ENCODE measurements around the gene PNPLA6.
A peak's percentile ranks its signal among the peaks of the same experiment; 100 is the strongest.

Gene PNPLA6

GRCh38 chr19:7522923-7523667 lies 12.4 kb upstream of the PNPLA6 start:
- no peak for ATAC-seq
- DNase-seq (ENCODE audit: low spot score in 2 of 2): no peak
- Mint-ChIP-seq H3K4me1 (peaks cover 20% of the 10 kb centered on the region), H3K27ac (peak overlapping the region; percentile 92), H3K36me3 (peaks cover 29% of the 10 kb centered on the region), H3K4me3 (peak overlapping the region; percentile 75), H3K9me3 (no peaks in the 10 kb centered on the region)

- Mint-ChIP-seq H3K27ac (no peak overlapping the region), H3K4me3 (no peak overlapping the region), H3K4me1 (peaks cover 17% of the 10 kb centered on the region), H3K36me3 (peaks cover 42% of the 10 kb centered on the region), H3K9me3 (no peaks in the 10 kb centered on the region)
- DNase-seq (ENCODE audit: low spot score in 2 of 2): no peak
- no peak for ATAC-seq
Measured at GRCh38 chr19:7524523-7524922, 11.0 kb upstream of the PNPLA6 start.

- peaks cover 43% of the 10 kb centered on the region for H3K36me3 Mint-ChIP-seq
- DNase-seq (ENCODE audit: low spot score in 2 of 2) (no peak), ATAC-seq (no peak)
- peaks cover 18% of the 10 kb centered on the region for H3K4me1 Mint-ChIP-seq
- H3K27ac Mint-ChIP-seq: no peak overlapping the region
- H3K9me3 Mint-ChIP-seq: no peaks in the 10 kb centered on the region
- no peak overlapping the region for H3K4me3 Mint-ChIP-seq
Measured at GRCh38 chr19:7524992-7525739, 10.4 kb upstream of the PNPLA6 start.

- ATAC-seq: no peak
- no peak for DNase-seq (ENCODE audit: low spot score in 2 of 2)
- Mint-ChIP-seq H3K27ac (no peak overlapping the region), H3K36me3 (peaks cover 50% of the 10 kb centered on the region), H3K4me1 (peaks cover 22% of the 10 kb centered on the region), H3K4me3 (no peak overlapping the region), H3K9me3 (no peaks in the 10 kb centered on the region)
Measured at GRCh38 chr19:7526059-7526929, 9.2 kb upstream of the PNPLA6 start.

GRCh38 chr19:7527516-7528191 lies 7.9 kb upstream of the PNPLA6 start:
- ATAC-seq (no peak), DNase-seq (ENCODE audit: low spot score in 2 of 2) (no peak)
- Mint-ChIP-seq H3K36me3 (peaks cover 39% of the 10 kb centered on the region), H3K27ac (no peak overlapping the region), H3K9me3 (no peaks in the 10 kb centered on the region), H3K4me1 (peaks cover 13% of the 10 kb centered on the region), H3K4me3 (no peak overlapping the region)

- DNase-seq (ENCODE audit: low spot score in 2 of 2) (no peak), ATAC-seq (peak; percentile 4)
- H3K4me1 Mint-ChIP-seq: peaks cover 13% of the 10 kb centered on the region
- H3K4me3 Mint-ChIP-seq: no peak overlapping the region
- no peak overlapping the region for H3K27ac Mint-ChIP-seq
- no peaks in the 10 kb centered on the region for H3K9me3 Mint-ChIP-seq
- H3K36me3 Mint-ChIP-seq: peaks cover 34% of the 10 kb centered on the region
Measured at GRCh38 chr19:7528192-7528519, 7.4 kb upstream of the PNPLA6 start.

GRCh38 chr19:7528522-7529245 lies 6.8 kb upstream of the PNPLA6 start:
- Mint-ChIP-seq H3K4me1 (peaks cover 14% of the 10 kb centered on the region), H3K4me3 (no peak overlapping the region), H3K9me3 (no peaks in the 10 kb centered on the region), H3K27ac (no peak overlapping the region), H3K36me3 (peaks cover 33% of the 10 kb centered on the region)
- no peak for ATAC-seq
- DNase-seq (ENCODE audit: low spot score in 2 of 2): no peak

GRCh38 chr19:7529246-7529600 lies 6.3 kb upstream of the PNPLA6 start:
- no peak for ATAC-seq
- Mint-ChIP-seq H3K4me1 (peaks cover 15% of the 10 kb centered on the region), H3K4me3 (no peak overlapping the region), H3K36me3 (peaks cover 35% of the 10 kb centered on the region), H3K27ac (no peak overlapping the region), H3K9me3 (no peaks in the 10 kb centered on the region)
- no peak for DNase-seq (ENCODE audit: low spot score in 2 of 2)

- peaks cover 41% of the 10 kb centered on the region for H3K36me3 Mint-ChIP-seq
- ATAC-seq (no peak), DNase-seq (ENCODE audit: low spot score in 2 of 2) (no peak)
- no peaks in the 10 kb centered on the region for H3K9me3 Mint-ChIP-seq
- H3K4me1 Mint-ChIP-seq: peaks cover 15% of the 10 kb centered on the region
- no peak overlapping the region for H3K4me3 Mint-ChIP-seq
- no peak overlapping the region for H3K27ac Mint-ChIP-seq
Measured at GRCh38 chr19:7529610-7530490, 5.7 kb upstream of the PNPLA6 start.

- no peaks in the 10 kb centered on the region for H3K9me3 Mint-ChIP-seq
- H3K4me3 Mint-ChIP-seq: peak overlapping the region; percentile 98
- H3K36me3 Mint-ChIP-seq: peaks cover 57% of the 10 kb centered on the region
- ATAC-seq (no peak), DNase-seq (ENCODE audit: low spot score in 2 of 2) (no peak)
- peaks cover 30% of the 10 kb centered on the region for H3K4me1 Mint-ChIP-seq
- peak overlapping the region; percentile 91 for H3K27ac Mint-ChIP-seq
Measured at GRCh38 chr19:7533281-7533885, 2.1 kb upstream of the PNPLA6 start.

- H3K4me1 Mint-ChIP-seq: peaks cover 30% of the 10 kb centered on the region
- peak overlapping the region; percentile 98 for H3K4me3 Mint-ChIP-seq
- peak; percentile 68 for ATAC-seq
- H3K36me3 Mint-ChIP-seq: peaks cover 57% of the 10 kb centered on the region
- peak; percentile 55 to 86 for DNase-seq (ENCODE audit: low spot score in 2 of 2)
- H3K9me3 Mint-ChIP-seq: no peaks in the 10 kb centered on the region
- peak overlapping the region; percentile 91 for H3K27ac Mint-ChIP-seq
Measured at GRCh38 chr19:7533925-7534480, 1.5 kb upstream of the PNPLA6 start.

GRCh38 chr19:7534531-7535046 lies 928 bp upstream of the PNPLA6 start:
- H3K27ac Mint-ChIP-seq: peak overlapping the region; percentile 91
- peak; percentile 35 for ATAC-seq
- H3K36me3 Mint-ChIP-seq: peaks cover 59% of the 10 kb centered on the region
- peaks cover 30% of the 10 kb centered on the region for H3K4me1 Mint-ChIP-seq
- DNase-seq (ENCODE audit: low spot score in 2 of 2): no peak
- no peaks in the 10 kb centered on the region for H3K9me3 Mint-ChIP-seq
- peak overlapping the region; percentile 98 for H3K4me3 Mint-ChIP-seq

Measured in stimulated activated effector memory CD8-positive, alpha-beta T cell treated with anti-CD3 and anti-CD28 coated beads, Interleukin-12 subunit alpha, Interleukin-12 subunit beta, amount 100 ng/mL, for 72 hours (primary cell).